ENCODE data around the gene CYRIA. TPM values are rescaled to one million over a fixed set of nuclear protein-coding genes. Genes with fewer than 3 reads are reported as not detected.

Gene CYRIA
- total RNA-seq, 1 donor from 2014 or later = 2.1 TPM

DNA sequence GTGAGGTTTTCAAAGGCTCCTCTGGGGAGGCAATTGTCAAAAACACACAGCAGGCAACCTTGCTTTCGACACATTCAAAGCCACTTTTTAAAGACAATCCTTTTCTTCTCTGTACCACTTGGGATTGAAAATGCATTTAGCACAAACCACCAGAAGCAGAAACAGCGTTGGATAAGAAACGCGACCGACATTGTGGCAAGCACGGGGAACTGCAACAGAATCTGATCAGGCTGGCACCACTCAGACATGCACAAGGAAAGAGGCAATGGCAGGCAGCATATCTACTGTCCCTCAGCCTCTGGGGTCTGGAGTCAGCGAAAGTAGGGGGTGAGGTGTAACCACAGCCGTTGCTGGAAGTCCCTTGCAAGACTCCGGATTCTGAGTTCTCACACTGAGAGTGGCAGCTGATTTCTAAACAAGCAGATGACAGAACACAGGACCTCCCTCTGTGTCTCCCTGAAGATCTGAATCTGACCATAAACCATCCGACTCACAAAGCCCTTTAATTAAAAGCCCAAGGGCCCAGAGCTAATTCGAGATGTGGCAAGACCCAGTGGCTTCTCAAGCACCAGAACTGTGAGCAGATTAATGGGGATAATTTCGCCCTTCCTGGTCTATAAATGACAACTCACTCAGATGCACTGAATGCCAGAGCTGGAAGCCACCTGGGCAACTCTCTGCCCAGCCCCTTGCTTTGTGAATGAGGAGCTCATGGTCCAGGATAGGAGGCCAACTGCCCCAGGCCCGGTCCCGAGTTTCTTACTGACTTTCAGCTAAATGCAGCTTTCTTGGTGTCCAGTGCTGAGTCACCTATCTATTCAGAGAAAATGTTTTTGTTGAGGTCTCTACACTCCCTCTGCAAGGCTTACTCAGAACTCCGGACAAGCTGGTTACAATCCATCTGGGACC is 29.6 kb downstream of the CYRIA start:
- H3K9me3 Mint-ChIP-seq (ENCODE audit: low read depth) = no peaks in the 10 kb centered on the region
- no peak overlapping the region for H3K27ac Mint-ChIP-seq (ENCODE audit: unreplicated experiment)
- TF ChIP-seq, protein P1, sequence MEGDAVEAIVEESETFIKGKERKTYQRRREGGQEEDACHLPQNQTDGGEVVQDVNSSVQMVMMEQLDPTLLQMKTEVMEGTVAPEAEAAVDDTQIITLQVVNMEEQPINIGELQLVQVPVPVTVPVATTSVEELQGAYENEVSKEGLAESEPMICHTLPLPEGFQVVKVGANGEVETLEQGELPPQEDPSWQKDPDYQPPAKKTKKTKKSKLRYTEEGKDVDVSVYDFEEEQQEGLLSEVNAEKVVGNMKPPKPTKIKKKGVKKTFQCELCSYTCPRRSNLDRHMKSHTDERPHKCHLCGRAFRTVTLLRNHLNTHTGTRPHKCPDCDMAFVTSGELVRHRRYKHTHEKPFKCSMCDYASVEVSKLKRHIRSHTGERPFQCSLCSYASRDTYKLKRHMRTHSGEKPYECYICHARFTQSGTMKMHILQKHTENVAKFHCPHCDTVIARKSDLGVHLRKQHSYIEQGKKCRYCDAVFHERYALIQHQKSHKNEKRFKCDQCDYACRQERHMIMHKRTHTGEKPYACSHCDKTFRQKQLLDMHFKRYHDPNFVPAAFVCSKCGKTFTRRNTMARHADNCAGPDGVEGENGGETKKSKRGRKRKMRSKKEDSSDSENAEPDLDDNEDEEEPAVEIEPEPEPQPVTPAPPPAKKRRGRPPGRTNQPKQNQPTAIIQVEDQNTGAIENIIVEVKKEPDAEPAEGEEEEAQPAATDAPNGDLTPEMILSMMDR (IDR thresholded peaks at IDR 0.05) = no peak
- DNase-seq (ENCODE audit: low spot score) = no peak
- H3K27me3 Mint-ChIP-seq (ENCODE audit: low read depth) = no peaks in the 10 kb centered on the region
- peaks cover 10% of the 10 kb centered on the region for H3K4me1 Mint-ChIP-seq (ENCODE audit: low read depth)
- H3K36me3 Mint-ChIP-seq (ENCODE audit: low read depth) = no peaks in the 10 kb centered on the region
- no peak overlapping the region for H3K4me3 Mint-ChIP-seq (ENCODE audit: unreplicated experiment)

GRCh38 chr2:16633621-16634430 is 31.8 kb downstream of the CYRIA start:
- Mint-ChIP-seq H3K36me3 (ENCODE audit: low read depth) (no peaks in the 10 kb centered on the region), H3K9me3 (ENCODE audit: low read depth) (no peaks in the 10 kb centered on the region), H3K4me1 (ENCODE audit: low read depth) (peaks cover 10% of the 10 kb centered on the region), H3K27ac (ENCODE audit: unreplicated experiment) (no peak overlapping the region), H3K27me3 (ENCODE audit: low read depth) (no peaks in the 10 kb centered on the region), H3K4me3 (ENCODE audit: unreplicated experiment) (no peak overlapping the region)
- TF ChIP-seq, protein P1 (IDR thresholded peaks at IDR 0.05) = no peak
- no peak for DNase-seq (ENCODE audit: low spot score)

DNA sequence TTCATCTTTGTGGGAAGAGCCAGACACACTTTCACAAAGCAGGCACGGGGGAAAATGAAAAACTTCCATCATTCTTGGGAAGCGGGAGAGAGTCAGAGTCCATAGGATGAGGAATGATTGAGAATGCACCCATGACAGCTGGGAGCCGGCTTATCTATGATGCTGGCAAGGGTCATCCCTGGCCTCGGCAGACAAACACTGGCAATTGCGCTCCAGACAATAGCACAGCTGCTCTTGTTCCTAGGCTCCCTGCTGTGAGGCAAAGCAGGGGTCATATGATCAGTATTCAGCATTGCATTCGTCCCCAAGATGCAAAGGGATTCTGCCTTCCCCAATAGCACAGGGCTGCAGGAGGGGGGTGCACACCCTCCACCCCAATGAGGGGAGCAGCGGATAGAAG is 33.0 kb downstream of the CYRIA start:
- Mint-ChIP-seq H3K4me3 (ENCODE audit: unreplicated experiment) (no peak overlapping the region), H3K9me3 (ENCODE audit: low read depth) (no peaks in the 10 kb centered on the region), H3K36me3 (ENCODE audit: low read depth) (no peaks in the 10 kb centered on the region), H3K4me1 (ENCODE audit: low read depth) (peaks cover 10% of the 10 kb centered on the region), H3K27ac (ENCODE audit: unreplicated experiment) (no peak overlapping the region), H3K27me3 (ENCODE audit: low read depth) (no peaks in the 10 kb centered on the region)
- TF ChIP-seq, protein P1 (IDR thresholded peaks at IDR 0.05) = no peak
- no peak for DNase-seq (ENCODE audit: low spot score)

DNA sequence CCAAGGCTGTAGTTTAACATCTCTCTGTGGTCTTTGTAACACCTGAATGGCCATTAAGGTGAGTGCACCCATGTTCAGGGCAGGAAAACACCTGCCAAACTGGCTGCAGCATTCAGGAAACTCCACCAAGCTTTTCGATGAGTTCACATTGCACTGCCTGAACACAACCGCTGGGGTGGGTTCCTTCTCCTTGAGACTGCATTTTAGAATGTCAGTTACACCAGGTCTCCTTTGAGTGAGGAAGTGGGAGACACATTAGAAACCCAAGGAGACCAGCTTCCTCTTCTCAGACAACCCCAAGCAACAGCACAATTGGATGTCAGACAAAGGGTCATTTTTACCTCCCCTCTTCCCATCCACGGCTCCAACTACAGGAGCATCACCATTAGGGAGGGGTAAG is 35.2 kb downstream of the CYRIA start:
- H3K36me3 Mint-ChIP-seq (ENCODE audit: low read depth) = no peaks in the 10 kb centered on the region
- H3K4me1 Mint-ChIP-seq (ENCODE audit: low read depth) = peaks cover 5% of the 10 kb centered on the region
- no peak overlapping the region for H3K4me3 Mint-ChIP-seq (ENCODE audit: unreplicated experiment)
- TF ChIP-seq, protein P1 (IDR thresholded peaks at IDR 0.05) = no peak
- no peak overlapping the region for H3K27ac Mint-ChIP-seq (ENCODE audit: unreplicated experiment)
- DNase-seq (ENCODE audit: low spot score) = no peak
- no peaks in the 10 kb centered on the region for H3K9me3 Mint-ChIP-seq (ENCODE audit: low read depth)
- H3K27me3 Mint-ChIP-seq (ENCODE audit: low read depth) = no peaks in the 10 kb centered on the region

DNA sequence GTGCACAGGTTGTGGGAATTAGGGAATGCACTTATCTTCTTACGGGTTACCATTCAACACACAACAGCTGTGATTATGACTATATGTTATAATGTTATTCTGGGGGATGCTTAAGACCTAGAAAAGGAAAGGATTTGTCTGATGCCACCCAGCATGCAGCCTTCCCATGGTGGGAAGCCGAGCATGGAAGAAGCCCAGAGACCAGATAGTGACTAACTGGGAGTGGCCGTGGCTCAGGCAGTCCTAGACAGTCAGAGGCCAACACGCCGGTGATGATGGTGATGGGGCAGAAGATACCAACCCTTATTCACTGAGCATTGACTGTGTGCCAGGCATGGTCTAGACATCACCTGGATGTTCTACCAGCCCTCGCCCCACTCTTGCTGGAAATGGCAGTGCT is 35.9 kb downstream of the CYRIA start:
- H3K4me1 Mint-ChIP-seq (ENCODE audit: low read depth) = peaks cover 12% of the 10 kb centered on the region
- no peak for DNase-seq (ENCODE audit: low spot score)
- no peaks in the 10 kb centered on the region for H3K9me3 Mint-ChIP-seq (ENCODE audit: low read depth)
- TF ChIP-seq, protein P1 (IDR thresholded peaks at IDR 0.05) = no peak
- H3K36me3 Mint-ChIP-seq (ENCODE audit: low read depth) = no peaks in the 10 kb centered on the region
- H3K4me3 Mint-ChIP-seq (ENCODE audit: unreplicated experiment) = no peak overlapping the region
- H3K27ac Mint-ChIP-seq (ENCODE audit: unreplicated experiment) = no peak overlapping the region
- H3K27me3 Mint-ChIP-seq (ENCODE audit: low read depth) = no peaks in the 10 kb centered on the region

Data from chondrocyte (in vitro differentiated cells).